Neuron (in vitro differentiated cells): ENCODE results near the gene OR10H1.
"Not testable (repeated sequence)": the region's sequence is repeated elsewhere in the genome, so short reads cannot be mapped to it uniquely, and the experiment has no call there.

Experiments used
- H2AFZ ChIP-seq: one replicate; pipeline ENCODE4 v1.6.1; 2013; ENCODE audit warnings: low read depth, mild to moderate bottlenecking, inconsistent platforms, low read length, moderate library complexity
- H3K27me3 ChIP-seq: one replicate; pipeline ENCODE4 v1.6.1; 2013; ENCODE audit warnings: low read length; ENCODE audit not compliant: insufficient read depth
- H3K36me3 ChIP-seq: one replicate; pipeline ENCODE4 v1.6.1; 2013; ENCODE audit warnings: low read length; ENCODE audit not compliant: insufficient read depth
- H3K4me1 ChIP-seq: one replicate; pipeline ENCODE4 v1.6.1; 2013; ENCODE audit warnings: low read length; ENCODE audit not compliant: insufficient read depth
- H3K4me3 ChIP-seq: 2 replicates; pipeline ENCODE4 v1.5.1; 2013; ENCODE audit warnings: mild to moderate bottlenecking, low read length, moderate library complexity
- H3K9me3 ChIP-seq: one replicate; pipeline ENCODE4 v1.6.1; 2013; ENCODE audit warnings: low read length

OR10H1 gene

GRCh38 chr19:15838351-15838750 lies 22.9 kb upstream of the OR10H1 start:
- Histone ChIP-seq H3K36me3 (no peaks in the 10 kb centered on the region), H3K4me3 (no peak overlapping the region), H2AFZ (no peak overlapping the region), H3K4me1 (no peaks in the 10 kb centered on the region), H3K27me3 (peaks cover 5% of the 10 kb centered on the region), H3K9me3 (no peaks in the 10 kb centered on the region)

DNA sequence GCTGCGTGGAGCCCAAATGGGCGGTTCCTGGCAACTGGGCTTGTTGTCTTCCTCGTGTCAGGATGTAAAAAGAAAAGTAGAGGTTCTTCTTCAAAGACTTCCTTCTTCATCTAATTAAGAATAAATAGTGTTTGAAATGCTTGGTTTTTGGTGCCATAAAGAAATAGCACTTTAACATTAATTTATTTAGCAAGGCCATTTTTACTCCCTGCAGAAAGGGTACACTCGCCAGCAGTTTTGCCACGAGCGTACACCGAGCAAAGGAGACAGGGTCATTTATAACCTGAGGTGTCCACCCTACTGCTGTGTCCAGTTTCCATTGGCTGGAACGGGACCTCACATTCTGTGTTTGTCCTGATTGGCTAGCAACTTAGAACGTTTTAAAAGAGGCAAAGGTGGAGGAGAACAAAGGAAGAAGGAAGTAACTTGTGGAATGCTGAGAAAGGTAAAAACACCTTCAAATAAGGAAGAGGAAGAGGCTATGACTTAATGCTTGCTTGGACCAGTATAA lies 21.8 kb upstream of the OR10H1 start:
- Histone ChIP-seq H3K27me3 (peaks cover 10% of the 10 kb centered on the region), H3K9me3 (no peaks in the 10 kb centered on the region), H2AFZ (no peak overlapping the region), H3K4me3 (no peak overlapping the region), H3K36me3 (no peaks in the 10 kb centered on the region), H3K4me1 (no peaks in the 10 kb centered on the region)

GRCh38 chr19:15836330-15837220 lies 21.1 kb upstream of the OR10H1 start:
- no peak overlapping the region for H3K4me3 ChIP-seq
- H3K9me3 ChIP-seq, result no peaks in the 10 kb centered on the region
- peaks cover 15% of the 10 kb centered on the region for H3K27me3 ChIP-seq
- no peaks in the 10 kb centered on the region for H3K4me1 ChIP-seq
- no peak overlapping the region for H2AFZ ChIP-seq
- H3K36me3 ChIP-seq, result no peaks in the 10 kb centered on the region

GRCh38 chr19:15835565-15836329 lies 20.3 kb upstream of the OR10H1 start:
- H3K4me3 ChIP-seq, H3K4me1 ChIP-seq, H3K9me3 ChIP-seq, H3K36me3 ChIP-seq, H2AFZ ChIP-seq: not testable (repeated sequence)
- H3K27me3 ChIP-seq, result peaks cover 16% of the 10 kb centered on the region

GRCh38 chr19:15834232-15834631 lies 18.8 kb upstream of the OR10H1 start:
- not testable (repeated sequence) for H3K4me1 ChIP-seq, H3K9me3 ChIP-seq, H3K4me3 ChIP-seq, H2AFZ ChIP-seq, H3K36me3 ChIP-seq
- H3K27me3 ChIP-seq, result peaks cover 16% of the 10 kb centered on the region

- no peaks in the 10 kb centered on the region for H3K36me3 ChIP-seq
Measured at GRCh38 chr19:15831626-15832025, 16.2 kb upstream of the OR10H1 start.

DNA sequence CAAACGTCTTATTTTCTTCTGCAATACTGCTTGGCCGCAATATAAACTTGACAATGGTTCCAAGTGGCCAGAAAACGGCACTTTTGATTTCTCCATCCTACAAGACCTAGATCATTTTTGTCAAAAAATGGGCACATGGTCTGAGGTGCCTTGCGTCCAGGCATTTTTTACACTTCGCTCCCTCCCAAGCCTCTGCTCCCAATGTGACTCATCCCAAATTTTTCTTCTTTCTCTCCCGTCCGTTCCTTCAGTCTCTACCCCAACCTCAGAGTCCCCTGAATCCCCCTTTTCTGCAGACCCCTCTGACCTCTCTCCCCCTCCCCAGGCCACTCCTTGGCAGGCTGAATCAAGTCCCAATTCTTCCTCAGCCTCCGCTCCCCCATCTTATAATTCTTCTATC lies 14.3 kb upstream of the OR10H1 start:
- H2AFZ ChIP-seq, result no peak overlapping the region
- H3K27me3 ChIP-seq, result peaks cover 18% of the 10 kb centered on the region
- H3K4me1 ChIP-seq, result no peaks in the 10 kb centered on the region
- no peaks in the 10 kb centered on the region for H3K9me3 ChIP-seq
- H3K36me3 ChIP-seq, result no peaks in the 10 kb centered on the region
- no peak overlapping the region for H3K4me3 ChIP-seq

More at GRCh38 chr19:15831626-15832025, 16.2 kb upstream of the OR10H1 start:
- Histone ChIP-seq H3K4me1 (no peaks in the 10 kb centered on the region), H2AFZ (no peak overlapping the region), H3K27me3 (peaks cover 16% of the 10 kb centered on the region), H3K4me3 (no peak overlapping the region), H3K9me3 (no peaks in the 10 kb centered on the region)

DNA sequence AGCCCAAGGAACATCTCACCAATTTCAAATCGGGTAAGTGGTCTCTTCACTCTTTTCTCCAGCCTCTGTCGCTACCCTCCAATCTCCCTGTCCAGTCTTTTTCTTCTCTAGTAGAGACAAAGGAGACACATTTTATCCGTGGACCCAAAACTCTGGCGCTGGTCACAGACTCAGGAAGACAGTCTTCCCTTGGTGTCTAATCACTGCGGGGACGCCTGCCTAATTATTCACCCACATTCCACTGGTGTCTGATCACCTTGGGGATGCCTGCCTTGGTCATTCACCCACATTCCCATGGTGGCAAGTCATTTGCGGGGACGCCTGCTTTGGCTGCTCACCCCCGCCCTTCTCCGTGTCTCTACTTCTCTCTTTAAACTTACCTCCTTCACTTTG lies 13.8 kb upstream of the OR10H1 start:
- H3K9me3 ChIP-seq, result no peaks in the 10 kb centered on the region
- H3K27me3 ChIP-seq, result peaks cover 18% of the 10 kb centered on the region
- no peak overlapping the region for H3K4me3 ChIP-seq
- H3K36me3 ChIP-seq, result no peaks in the 10 kb centered on the region
- no peaks in the 10 kb centered on the region for H3K4me1 ChIP-seq
- H2AFZ ChIP-seq, result no peak overlapping the region

GRCh38 chr19:15828611-15829305 lies 13.3 kb upstream of the OR10H1 start:
- H3K36me3 ChIP-seq, H3K9me3 ChIP-seq, H2AFZ ChIP-seq, H3K4me1 ChIP-seq, H3K4me3 ChIP-seq: not testable (repeated sequence)
- peaks cover 17% of the 10 kb centered on the region for H3K27me3 ChIP-seq

DNA sequence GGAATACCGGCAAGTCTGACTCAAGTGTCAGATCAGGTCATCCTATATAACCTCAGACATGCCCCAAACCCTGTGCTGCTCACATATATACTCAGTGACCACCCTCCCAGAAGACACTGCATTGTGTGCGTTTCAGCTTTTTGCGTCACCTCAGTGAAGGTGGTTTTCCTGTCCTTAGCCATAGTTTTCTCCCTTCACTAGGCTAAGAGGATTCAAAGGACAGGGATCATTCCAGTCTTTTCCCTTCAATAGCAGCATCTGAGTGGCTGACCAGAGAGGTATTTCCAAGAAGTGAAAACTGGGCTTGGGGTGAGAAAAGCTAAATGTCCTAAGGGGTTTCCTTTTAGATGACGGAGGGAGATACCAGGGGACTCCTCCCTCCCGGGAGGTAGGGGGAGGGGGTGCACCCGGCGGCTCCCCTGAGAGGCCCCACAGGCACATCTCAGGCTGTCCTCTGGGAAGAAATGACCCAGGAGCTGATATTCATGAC lies 12.7 kb upstream of the OR10H1 start:
- no peak overlapping the region for H3K4me3 ChIP-seq
- H3K4me1 ChIP-seq, result no peaks in the 10 kb centered on the region
- no peaks in the 10 kb centered on the region for H3K36me3 ChIP-seq
- H3K27me3 ChIP-seq, result peaks cover 11% of the 10 kb centered on the region
- no peaks in the 10 kb centered on the region for H3K9me3 ChIP-seq
- no peak overlapping the region for H2AFZ ChIP-seq

GRCh38 chr19:15825753-15826152 lies 10.3 kb upstream of the OR10H1 start:
- H3K4me3 ChIP-seq, result no peak overlapping the region
- H3K4me1 ChIP-seq, result no peaks in the 10 kb centered on the region
- no peaks in the 10 kb centered on the region for H3K36me3 ChIP-seq
- H3K27me3 ChIP-seq, result peaks cover 3% of the 10 kb centered on the region
- H2AFZ ChIP-seq, result no peak overlapping the region
- H3K9me3 ChIP-seq, result no peaks in the 10 kb centered on the region

- Histone ChIP-seq H2AFZ (no peak overlapping the region), H3K27me3 (peaks cover under 1% of the 10 kb centered on the region), H3K4me1 (no peaks in the 10 kb centered on the region), H3K9me3 (no peaks in the 10 kb centered on the region), H3K36me3 (no peaks in the 10 kb centered on the region), H3K4me3 (no peak overlapping the region)
Measured at GRCh38 chr19:15820646-15821045, 5.2 kb upstream of the OR10H1 start.

GRCh38 chr19:15813916-15814315 lies 1.5 kb downstream of the OR10H1 start:
- Histone ChIP-seq H2AFZ (no peak overlapping the region), H3K4me1 (no peaks in the 10 kb centered on the region), H3K36me3 (no peaks in the 10 kb centered on the region), H3K9me3 (no peaks in the 10 kb centered on the region), H3K4me3 (no peak overlapping the region), H3K27me3 (no peaks in the 10 kb centered on the region)
